GM12865 (cell line): Measurements from ENCODE around the gene LMBRD2.

ENCODE experiments used
- DNase-seq: peaks from one replicate; pipeline ENCODE4 v3.0.0; 2010; ENCODE audit warnings: low read depth
- H3K4me3 ChIP-seq: 2 replicates; pipeline ENCODE4 v1.5.1; 2011; ENCODE audit warnings: mild to moderate bottlenecking, low read depth, low read length, control low read depth
- TF ChIP-seq, protein P1 (sequence below): IDR thresholded peaks from 2 replicates; pipeline ENCODE4 v1.5.1; 2011; ENCODE audit warnings: low read length, control low read depth, low read depth, inconsistent platforms; ENCODE audit not compliant: insufficient read depth; ENCODE audit errors: missing control alignments

Gene LMBRD2

DNA sequence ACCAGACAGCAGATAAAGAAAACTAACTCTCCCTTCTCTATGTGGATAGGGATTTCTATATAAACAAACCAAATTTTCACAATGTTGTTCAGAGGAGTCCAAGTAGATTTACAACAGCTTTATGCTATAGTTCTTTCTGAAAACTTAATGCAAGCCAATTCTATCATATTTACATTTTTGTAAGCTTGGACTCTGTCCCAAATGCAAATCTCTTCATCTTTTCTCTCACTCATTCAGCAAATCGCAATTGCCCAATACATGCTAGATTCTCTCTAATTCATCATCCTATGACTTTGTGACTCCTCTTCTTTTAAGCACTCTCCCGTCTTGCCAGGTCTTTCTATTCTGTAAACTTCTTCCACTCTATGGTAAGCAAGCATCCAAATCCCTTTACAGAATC is 45.9 kb downstream of the LMBRD2 start:
- TF ChIP-seq, protein P1, sequence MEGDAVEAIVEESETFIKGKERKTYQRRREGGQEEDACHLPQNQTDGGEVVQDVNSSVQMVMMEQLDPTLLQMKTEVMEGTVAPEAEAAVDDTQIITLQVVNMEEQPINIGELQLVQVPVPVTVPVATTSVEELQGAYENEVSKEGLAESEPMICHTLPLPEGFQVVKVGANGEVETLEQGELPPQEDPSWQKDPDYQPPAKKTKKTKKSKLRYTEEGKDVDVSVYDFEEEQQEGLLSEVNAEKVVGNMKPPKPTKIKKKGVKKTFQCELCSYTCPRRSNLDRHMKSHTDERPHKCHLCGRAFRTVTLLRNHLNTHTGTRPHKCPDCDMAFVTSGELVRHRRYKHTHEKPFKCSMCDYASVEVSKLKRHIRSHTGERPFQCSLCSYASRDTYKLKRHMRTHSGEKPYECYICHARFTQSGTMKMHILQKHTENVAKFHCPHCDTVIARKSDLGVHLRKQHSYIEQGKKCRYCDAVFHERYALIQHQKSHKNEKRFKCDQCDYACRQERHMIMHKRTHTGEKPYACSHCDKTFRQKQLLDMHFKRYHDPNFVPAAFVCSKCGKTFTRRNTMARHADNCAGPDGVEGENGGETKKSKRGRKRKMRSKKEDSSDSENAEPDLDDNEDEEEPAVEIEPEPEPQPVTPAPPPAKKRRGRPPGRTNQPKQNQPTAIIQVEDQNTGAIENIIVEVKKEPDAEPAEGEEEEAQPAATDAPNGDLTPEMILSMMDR = no peak
- DNase-seq = no peak
- no peak overlapping the region for H3K4me3 ChIP-seq

DNA sequence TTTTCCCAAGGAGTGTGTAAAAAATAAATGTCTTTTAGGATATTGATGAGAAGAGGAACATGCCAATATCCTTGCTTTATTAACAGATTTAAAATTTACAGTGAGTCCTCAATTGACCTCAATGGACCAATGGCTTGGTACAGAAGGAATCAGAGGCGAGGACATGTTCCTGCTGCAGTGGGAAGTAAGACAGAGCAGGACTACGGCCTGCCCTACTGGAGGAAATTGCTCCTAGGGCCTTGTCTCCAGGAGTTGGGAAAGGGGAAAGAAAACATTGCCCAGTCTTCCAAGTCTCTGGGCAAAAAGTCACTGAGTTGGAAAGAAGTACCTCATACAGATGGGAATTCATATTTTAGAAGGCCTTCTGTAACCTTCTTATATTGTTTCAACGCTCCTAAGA is 51.9 kb downstream of the LMBRD2 start:
- DNase-seq = no peak
- no peak overlapping the region for H3K4me3 ChIP-seq
- TF ChIP-seq, protein P1 = no peak

DNA sequence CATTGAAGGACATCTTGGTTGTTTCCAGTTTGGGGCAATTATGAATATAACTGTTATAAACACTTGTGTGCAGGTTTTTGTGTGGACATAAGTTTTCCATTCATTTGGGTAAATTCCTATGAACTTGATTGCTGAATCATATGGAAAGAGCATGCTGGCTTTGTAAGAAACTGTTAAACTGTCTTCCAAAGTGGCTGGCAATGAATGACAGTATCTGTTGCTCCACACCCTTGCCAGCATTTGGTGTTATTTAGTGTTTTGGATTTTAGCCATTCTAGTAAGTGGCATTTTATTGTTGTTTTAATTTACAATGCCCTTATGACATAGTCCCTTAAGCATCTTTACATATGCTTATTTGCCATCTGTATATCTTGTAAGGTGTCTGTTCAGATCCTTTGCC is 55.2 kb downstream of the LMBRD2 start:
- DNase-seq = no peak
- H3K4me3 ChIP-seq = no peak overlapping the region
- TF ChIP-seq, protein P1 = no peak

DNA sequence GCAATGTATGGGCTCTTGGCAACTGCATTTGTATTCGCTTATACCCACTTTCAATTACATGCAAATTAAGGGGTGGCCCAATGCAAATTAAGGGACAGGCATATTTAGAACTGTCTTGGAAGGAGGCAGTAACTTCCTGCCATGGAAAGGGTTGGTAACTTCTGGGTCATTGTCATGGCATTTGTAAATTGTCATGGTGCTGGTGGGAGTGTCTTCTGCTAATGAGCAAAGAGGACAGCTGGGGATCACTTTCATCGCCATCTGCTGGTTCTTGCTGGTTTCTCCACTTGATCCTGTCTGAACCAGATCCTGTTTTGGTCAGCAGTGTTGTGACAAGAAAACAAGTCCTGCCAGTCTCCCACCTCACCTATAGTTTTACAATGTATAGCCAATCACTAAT is 61.7 kb downstream of the LMBRD2 start:
- peak; percentile 58 for DNase-seq
- no peak overlapping the region for H3K4me3 ChIP-seq
- TF ChIP-seq, protein P1 = peak; percentile 52

DNA sequence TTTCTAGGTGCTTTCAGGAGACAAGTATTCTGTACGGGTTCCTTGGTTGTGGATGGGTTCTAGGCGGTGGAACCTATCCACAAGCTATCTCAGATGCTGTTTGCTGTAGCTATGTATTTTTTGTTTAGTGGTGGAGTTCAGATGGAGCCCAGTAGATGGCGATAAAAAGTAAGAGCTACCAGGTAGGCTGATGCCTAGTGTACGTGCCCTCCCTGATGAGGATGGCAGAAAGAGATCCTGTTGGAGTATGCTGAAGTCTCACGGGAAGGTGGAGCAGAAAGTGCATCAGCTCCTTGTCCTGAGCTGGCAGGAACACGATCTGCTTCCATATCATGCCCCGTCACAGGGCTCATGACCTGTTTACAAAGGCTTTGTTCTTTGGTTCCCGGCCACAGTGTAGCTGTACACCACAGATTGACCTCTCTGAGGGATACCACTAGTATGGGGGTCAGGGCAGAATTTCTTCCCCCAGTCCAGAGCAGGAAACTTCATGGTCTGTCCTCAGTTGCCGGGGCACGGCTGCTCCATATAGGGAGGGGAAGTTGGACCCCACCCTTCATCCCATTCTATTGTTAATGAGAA is 72.4 kb downstream of the LMBRD2 start:
- TF ChIP-seq, protein P1 = peak; percentile 69
- peak; percentile 64 for DNase-seq
- H3K4me3 ChIP-seq = no peak overlapping the region

DNA sequence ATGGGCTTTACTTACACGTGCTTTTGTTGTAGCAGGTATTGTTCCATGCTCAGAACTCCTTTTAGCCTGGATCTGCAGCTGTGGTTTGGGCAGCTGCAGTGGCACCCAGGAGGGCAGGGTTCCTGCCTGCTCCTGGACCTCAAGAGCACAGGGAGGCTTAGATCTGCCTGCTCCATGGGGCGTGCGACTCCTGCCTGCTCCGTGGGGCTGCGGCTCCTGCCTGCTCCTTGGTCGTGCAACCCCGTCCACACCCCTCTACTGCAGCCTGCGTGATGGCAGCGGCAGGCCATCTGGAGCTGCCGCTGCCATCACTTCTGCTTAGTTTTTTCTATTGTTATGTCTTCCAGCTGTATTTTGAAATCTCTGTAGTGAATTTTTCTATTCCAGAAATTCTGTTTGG is 73.3 kb downstream of the LMBRD2 start:
- H3K4me3 ChIP-seq = no peak overlapping the region

More for the DNA sequence above, 73.3 kb downstream of the LMBRD2 start:
- TF ChIP-seq, protein P1 = no peak
- no peak for DNase-seq
